H1 (cell line): ENCODE results near the gene PLD5. TPM values are rescaled to one million over a fixed set of nuclear protein-coding genes. Genes with fewer than 3 reads are reported as not detected.

Source experiments
- BCL11A ChIP-seq, 2 experiments: IDR thresholded peaks; one replicate each; pipeline ENCODE4 v1.6.1; 2011; ENCODE audit warnings: low read depth in 2 of 2, low read length in 2 of 2, mild to moderate bottlenecking in 2 of 2
- CHD2 ChIP-seq: IDR thresholded peaks from 2 replicates; pipeline ENCODE4 v1.6.1; 2012; ENCODE audit warnings: low read length, improper control_type of control experiment
- GTF2F1 ChIP-seq: IDR thresholded peaks from 2 replicates; pipeline ENCODE4 v1.6.1; 2012; ENCODE audit warnings: low read depth, low read length, improper control_type of control experiment, borderline replicate concordance
- PHF8 ChIP-seq: fragments of 200-600 bp; sonication (generic); conservative IDR thresholded peaks from 2 replicates; pipeline ENCODE4 v1.7.1; 2012; ENCODE audit warnings: low read depth, mild to moderate bottlenecking, inconsistent platforms, low read length, moderate library complexity
- RAD21 ChIP-seq, 2 experiments: IDR thresholded peaks in 1 of 2; conservative IDR thresholded peaks in 1 of 2; 2 replicates each; pipeline ENCODE4 v1.6.1; 2011; ENCODE audit warnings: low read depth in 2 of 2, low read length in 2 of 2, improper control_type of control experiment in 1 of 2, inconsistent platforms in 1 of 2, mild to moderate bottlenecking in 1 of 2, moderate library complexity in 1 of 2
- RXRA ChIP-seq: IDR thresholded peaks from 2 replicates; pipeline ENCODE4 v1.6.1; 2011; ENCODE audit warnings: low read depth, mild to moderate bottlenecking, low read length, moderate library complexity; ENCODE audit not compliant: insufficient read depth
- USF2 ChIP-seq: IDR thresholded peaks from 2 replicates; pipeline ENCODE4 v1.6.1; 2011; ENCODE audit warnings: low read length, improper control_type of control experiment
- polyA plus RNA-seq, 7 experiments: library from polyadenylated mRNA; depleted of rRNA in 3 of 7; stranded (reverse) in 5 of 7; unstranded in 2 of 7; fragments of >200 nt in 5 of 7; fragments of 200-250 nt in 2 of 7; gene quantifications; 1 replicate in 5 of 7; 2 replicates in 1 of 7; 4 replicates in 1 of 7; pipeline versions ENCODE4 v1.2.1 to v1.2.3, GENCODE V29; 2011 to 2013; ENCODE audit warnings: missing spikeins in 2 of 7, mixed read lengths in 2 of 7
- total RNA-seq: library from RNA; stranded (reverse); fragmentation: NEBNext Ultra II Directional; extraction: Animal tissue kit (Norgen Biotek cat#: 25700); gene quantifications from 2 replicates; pipeline ENCODE4 v1.2.1, GENCODE V29; 2021
- TF ChIP-seq, protein P1 (sequence below): fragments of 300-600 bp; sonication (generic); IDR thresholded peaks from 2 replicates; pipeline ENCODE4 v1.7.1; 2012; ENCODE audit warnings: low read length, moderate library complexity, mild to moderate bottlenecking, inconsistent platforms; ENCODE audit not compliant: insufficient replicate concordance
- TF ChIP-seq, protein P2 (sequence below): IDR thresholded peaks from 2 replicates; pipeline ENCODE4 v1.6.1; 2012; ENCODE audit warnings: inconsistent platforms

The PLD5 gene
- total and polyA plus RNA-seq, 2 of the 8 experiments (the other 6 are each of a cell fraction or from before 2014, with no cell fraction given): 0.86 to 8.5 TPM

DNA sequence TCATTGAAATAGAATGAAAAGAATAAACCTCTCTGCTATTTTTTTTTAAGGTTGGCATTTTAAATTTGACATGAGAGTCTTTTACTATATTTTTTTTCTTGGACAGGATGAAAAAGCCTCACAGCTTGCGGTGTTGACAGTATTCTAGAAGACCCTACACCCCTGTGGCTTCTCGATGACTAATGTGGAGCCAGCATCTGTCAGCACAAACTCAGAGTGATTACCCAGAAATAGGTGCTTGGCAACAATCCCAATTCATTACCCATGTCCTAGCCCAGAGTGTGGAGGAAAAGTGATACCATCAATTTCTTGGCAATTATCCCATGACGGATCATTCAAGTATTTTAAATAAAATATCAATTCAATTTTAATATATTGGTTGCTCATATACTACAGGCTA is 338.8 kb downstream of the PLD5 start (continued):
- TF ChIP-seq, protein P1, sequence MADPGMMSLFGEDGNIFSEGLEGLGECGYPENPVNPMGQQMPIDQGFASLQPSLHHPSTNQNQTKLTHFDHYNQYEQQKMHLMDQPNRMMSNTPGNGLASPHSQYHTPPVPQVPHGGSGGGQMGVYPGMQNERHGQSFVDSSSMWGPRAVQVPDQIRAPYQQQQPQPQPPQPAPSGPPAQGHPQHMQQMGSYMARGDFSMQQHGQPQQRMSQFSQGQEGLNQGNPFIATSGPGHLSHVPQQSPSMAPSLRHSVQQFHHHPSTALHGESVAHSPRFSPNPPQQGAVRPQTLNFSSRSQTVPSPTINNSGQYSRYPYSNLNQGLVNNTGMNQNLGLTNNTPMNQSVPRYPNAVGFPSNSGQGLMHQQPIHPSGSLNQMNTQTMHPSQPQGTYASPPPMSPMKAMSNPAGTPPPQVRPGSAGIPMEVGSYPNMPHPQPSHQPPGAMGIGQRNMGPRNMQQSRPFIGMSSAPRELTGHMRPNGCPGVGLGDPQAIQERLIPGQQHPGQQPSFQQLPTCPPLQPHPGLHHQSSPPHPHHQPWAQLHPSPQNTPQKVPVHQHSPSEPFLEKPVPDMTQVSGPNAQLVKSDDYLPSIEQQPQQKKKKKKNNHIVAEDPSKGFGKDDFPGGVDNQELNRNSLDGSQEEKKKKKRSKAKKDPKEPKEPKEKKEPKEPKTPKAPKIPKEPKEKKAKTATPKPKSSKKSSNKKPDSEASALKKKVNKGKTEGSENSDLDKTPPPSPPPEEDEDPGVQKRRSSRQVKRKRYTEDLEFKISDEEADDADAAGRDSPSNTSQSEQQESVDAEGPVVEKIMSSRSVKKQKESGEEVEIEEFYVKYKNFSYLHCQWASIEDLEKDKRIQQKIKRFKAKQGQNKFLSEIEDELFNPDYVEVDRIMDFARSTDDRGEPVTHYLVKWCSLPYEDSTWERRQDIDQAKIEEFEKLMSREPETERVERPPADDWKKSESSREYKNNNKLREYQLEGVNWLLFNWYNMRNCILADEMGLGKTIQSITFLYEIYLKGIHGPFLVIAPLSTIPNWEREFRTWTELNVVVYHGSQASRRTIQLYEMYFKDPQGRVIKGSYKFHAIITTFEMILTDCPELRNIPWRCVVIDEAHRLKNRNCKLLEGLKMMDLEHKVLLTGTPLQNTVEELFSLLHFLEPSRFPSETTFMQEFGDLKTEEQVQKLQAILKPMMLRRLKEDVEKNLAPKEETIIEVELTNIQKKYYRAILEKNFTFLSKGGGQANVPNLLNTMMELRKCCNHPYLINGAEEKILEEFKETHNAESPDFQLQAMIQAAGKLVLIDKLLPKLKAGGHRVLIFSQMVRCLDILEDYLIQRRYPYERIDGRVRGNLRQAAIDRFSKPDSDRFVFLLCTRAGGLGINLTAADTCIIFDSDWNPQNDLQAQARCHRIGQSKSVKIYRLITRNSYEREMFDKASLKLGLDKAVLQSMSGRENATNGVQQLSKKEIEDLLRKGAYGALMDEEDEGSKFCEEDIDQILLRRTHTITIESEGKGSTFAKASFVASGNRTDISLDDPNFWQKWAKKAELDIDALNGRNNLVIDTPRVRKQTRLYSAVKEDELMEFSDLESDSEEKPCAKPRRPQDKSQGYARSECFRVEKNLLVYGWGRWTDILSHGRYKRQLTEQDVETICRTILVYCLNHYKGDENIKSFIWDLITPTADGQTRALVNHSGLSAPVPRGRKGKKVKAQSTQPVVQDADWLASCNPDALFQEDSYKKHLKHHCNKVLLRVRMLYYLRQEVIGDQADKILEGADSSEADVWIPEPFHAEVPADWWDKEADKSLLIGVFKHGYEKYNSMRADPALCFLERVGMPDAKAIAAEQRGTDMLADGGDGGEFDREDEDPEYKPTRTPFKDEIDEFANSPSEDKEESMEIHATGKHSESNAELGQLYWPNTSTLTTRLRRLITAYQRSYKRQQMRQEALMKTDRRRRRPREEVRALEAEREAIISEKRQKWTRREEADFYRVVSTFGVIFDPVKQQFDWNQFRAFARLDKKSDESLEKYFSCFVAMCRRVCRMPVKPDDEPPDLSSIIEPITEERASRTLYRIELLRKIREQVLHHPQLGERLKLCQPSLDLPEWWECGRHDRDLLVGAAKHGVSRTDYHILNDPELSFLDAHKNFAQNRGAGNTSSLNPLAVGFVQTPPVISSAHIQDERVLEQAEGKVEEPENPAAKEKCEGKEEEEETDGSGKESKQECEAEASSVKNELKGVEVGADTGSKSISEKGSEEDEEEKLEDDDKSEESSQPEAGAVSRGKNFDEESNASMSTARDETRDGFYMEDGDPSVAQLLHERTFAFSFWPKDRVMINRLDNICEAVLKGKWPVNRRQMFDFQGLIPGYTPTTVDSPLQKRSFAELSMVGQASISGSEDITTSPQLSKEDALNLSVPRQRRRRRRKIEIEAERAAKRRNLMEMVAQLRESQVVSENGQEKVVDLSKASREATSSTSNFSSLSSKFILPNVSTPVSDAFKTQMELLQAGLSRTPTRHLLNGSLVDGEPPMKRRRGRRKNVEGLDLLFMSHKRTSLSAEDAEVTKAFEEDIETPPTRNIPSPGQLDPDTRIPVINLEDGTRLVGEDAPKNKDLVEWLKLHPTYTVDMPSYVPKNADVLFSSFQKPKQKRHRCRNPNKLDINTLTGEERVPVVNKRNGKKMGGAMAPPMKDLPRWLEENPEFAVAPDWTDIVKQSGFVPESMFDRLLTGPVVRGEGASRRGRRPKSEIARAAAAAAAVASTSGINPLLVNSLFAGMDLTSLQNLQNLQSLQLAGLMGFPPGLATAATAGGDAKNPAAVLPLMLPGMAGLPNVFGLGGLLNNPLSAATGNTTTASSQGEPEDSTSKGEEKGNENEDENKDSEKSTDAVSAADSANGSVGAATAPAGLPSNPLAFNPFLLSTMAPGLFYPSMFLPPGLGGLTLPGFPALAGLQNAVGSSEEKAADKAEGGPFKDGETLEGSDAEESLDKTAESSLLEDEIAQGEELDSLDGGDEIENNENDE: no peak
- TF ChIP-seq, protein P2, sequence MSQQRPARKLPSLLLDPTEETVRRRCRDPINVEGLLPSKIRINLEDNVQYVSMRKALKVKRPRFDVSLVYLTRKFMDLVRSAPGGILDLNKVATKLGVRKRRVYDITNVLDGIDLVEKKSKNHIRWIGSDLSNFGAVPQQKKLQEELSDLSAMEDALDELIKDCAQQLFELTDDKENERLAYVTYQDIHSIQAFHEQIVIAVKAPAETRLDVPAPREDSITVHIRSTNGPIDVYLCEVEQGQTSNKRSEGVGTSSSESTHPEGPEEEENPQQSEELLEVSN: no peak
- no peak for TF ChIP-seq RXRA
- TF ChIP-seq RAD21 (IDR thresholded peaks at IDR 0.05 in 1 of 2, conservative IDR thresholded peaks at IDR 0.05 in 1 of 2; ENCODE audit: low read depth in 2 of 2, low read length in 2 of 2): no peak
- TF ChIP-seq BCL11A (IDR thresholded peaks at IDR 0.05; ENCODE audit: low read depth in 2 of 2, low read length in 2 of 2): no peak
- no peak for TF ChIP-seq CHD2
- TF ChIP-seq PHF8: no peak
- no peak for TF ChIP-seq GTF2F1
- TF ChIP-seq USF2: no peak
